Thyroid gland (tissue), 4 donors: Measurements from ENCODE around the gene LATS1.
"Not testable (repeated sequence)": the region's sequence is repeated elsewhere in the genome, so short reads cannot be mapped to it uniquely, and the experiment has no call there.

Experiments
- CTCF ChIP-seq, 6 experiments: fragments of 200-600 bp in 3 of 6; fragments of 450-650 bp in 3 of 6; sonication (generic) in 3 of 6; IDR thresholded peaks; one replicate each; pipeline ENCODE4 v1.5.1; 2016 to 2019; ENCODE audit warnings: antibody characterized with exemption in 6 of 6, mild to moderate bottlenecking in 2 of 6, inconsistent platforms in 1 of 6, moderate library complexity in 1 of 6
- POLR2A ChIP-seq, 2 donors: fragments of 450-650 bp; IDR thresholded peaks; one replicate each; pipeline ENCODE4 v1.6.1; 2017; ENCODE audit warnings: antibody characterized with exemption in 2 of 2, mild to moderate bottlenecking in 2 of 2, moderate library complexity in 1 of 2

GRCh38 chr6:149753374-149753637, 35.4 kb upstream of the LATS1 start:
- not testable (repeated sequence) for TF ChIP-seq CTCF, POLR2A (IDR thresholded peaks at IDR 0.05)
